GM12878 (cell line): Measurements from ENCODE around the gene KRT4. TPM values are rescaled to one million over a fixed set of nuclear protein-coding genes. Genes with fewer than 3 reads are reported as not detected.
"Not testable (repeated sequence)": the region's sequence is repeated elsewhere in the genome, so short reads cannot be mapped to it uniquely, and the experiment has no call there.

Source experiments
- ATAC-seq: fragments of 200-7000 bp; cut with Tn5 transposase; 3 replicates; pipeline ENCODE4 v1.9.1; 2020; ENCODE audit warnings: mild to moderate bottlenecking, moderate library complexity
- BruUV-seq: library from RNA; stranded (reverse); fragments of 400-500 nt; replicated peaks from 2 replicates; lab custom pipeline; 2021; lab: Mats Ljungman, UMichigan
- CTCF ChIA-PET: fragments of 300-600 bp; sonication (Branson Sonifier 250); formaldehyde crosslinking; extraction: SDS; loops from one replicate; lab custom pipeline; 2021; ENCODE audit warnings: inconsistent platforms; lab: Yijun Ruan, JAX
- POLR2A ChIA-PET: fragments of 350-600 bp; formaldehyde crosslinking; extraction: SDS; loops from one replicate; lab custom pipeline; 2021; ENCODE audit warnings: inconsistent platforms; lab: Charles Lee
- RAD21 ChIA-PET: fragments of 300-600 bp; sonication (Branson Sonifier 250); formaldehyde crosslinking; loops from one replicate; lab custom pipeline; 2023; ENCODE audit warnings: antibody characterized with exemption; ENCODE audit not compliant: unreplicated experiment; lab: Charles Lee
- SMC1A ChIA-PET: fragments of 300-600 bp; sonication (Branson Sonifier 250); formaldehyde crosslinking; loops from one replicate; lab custom pipeline; 2023; ENCODE audit not compliant: unreplicated experiment, uncharacterized antibody; lab: Charles Lee
- DNase-seq: peaks from one replicate; pipeline ENCODE4 v3.0.0-alpha.2; 2011; ENCODE audit warnings: low read depth, low spot score
- FAIRE-seq: peaks from 3 replicates; lab custom pipeline; 2011; peaks lifted over from hg19 to GRCh38; lab: Jason Lieb, UNC
- H2AFZ ChIP-seq: 2 replicates; pipeline ENCODE4 v1.6.0; 2011; ENCODE audit warnings: low read depth, low read length, control low read depth; ENCODE audit not compliant: control insufficient read depth
- H3K27ac ChIP-seq: 2 replicates; pipeline ENCODE4 v1.5.1; 2011; ENCODE audit warnings: control low read depth; ENCODE audit not compliant: control insufficient read depth, insufficient read depth
- H3K27me3 ChIP-seq, 2 experiments: replicated peaks in 1 of 2; 2 replicates each; pipeline versions ENCODE4 v1.6.0 to v1.6.1; 2011; ENCODE audit warnings: low read length in 1 of 2; ENCODE audit not compliant: control insufficient read depth in 2 of 2, insufficient read depth in 2 of 2
- H3K36me3 ChIP-seq, 2 experiments: 2 replicates each; pipeline ENCODE4 v1.5.1; 2011; ENCODE audit warnings: low read length in 1 of 2; ENCODE audit not compliant: control insufficient read depth in 2 of 2, insufficient read depth in 2 of 2
- H3K4me1 ChIP-seq: 2 replicates; pipeline ENCODE4 v1.6.1; 2011; ENCODE audit warnings: mild to moderate bottlenecking, low read length, moderate library complexity, mixed read lengths; ENCODE audit not compliant: control insufficient read depth, insufficient read depth
- H3K4me2 ChIP-seq: 2 replicates; pipeline ENCODE4 v1.6.0; 2011; ENCODE audit warnings: control low read depth; ENCODE audit not compliant: control insufficient read depth, insufficient read depth
- H3K4me3 ChIP-seq: fragments of 200-600 bp; sonication (generic); 2 replicates; pipeline ENCODE4 v1.5.1; 2016
- H3K79me2 ChIP-seq: 2 replicates; pipeline ENCODE4 v1.6.0; 2011; ENCODE audit warnings: low read length; ENCODE audit not compliant: control insufficient read depth, insufficient read depth
- H3K9ac ChIP-seq: 2 replicates; pipeline ENCODE4 v1.8.0; 2011; ENCODE audit warnings: low read length, control low read depth, mixed read lengths; ENCODE audit not compliant: control insufficient read depth, insufficient read depth
- H3K9me3 ChIP-seq: replicated peaks from 3 replicates; pipeline ENCODE4 v1.5.1; 2011; ENCODE audit warnings: mild to moderate bottlenecking, low read length; ENCODE audit not compliant: control insufficient read depth, insufficient read depth
- H4K20me1 ChIP-seq: 2 replicates; pipeline ENCODE4 v1.6.0; 2011; ENCODE audit not compliant: control insufficient read depth, insufficient read depth
- WRNIP1 ChIP-seq: IDR thresholded peaks from 2 replicates; pipeline ENCODE4 v1.6.1; 2011; ENCODE audit warnings: low read depth, low read length, improper control_type of control experiment, borderline replicate concordance
- YBX1 ChIP-seq: fragments of 450-650 bp; IDR thresholded peaks from 2 replicates; pipeline ENCODE4 v1.6.1; 2016; ENCODE audit warnings: antibody characterized with exemption
- ZNF384 ChIP-seq: IDR thresholded peaks from 2 replicates; pipeline ENCODE4 v1.6.1; 2012; ENCODE audit warnings: low read depth, mild to moderate bottlenecking, low read length, improper control_type of control experiment, borderline replicate concordance
- WGBS: methylation state at CpG from one replicate; pipeline ENCODE4 v1.1.6; 2016; ENCODE audit warnings: low lambda C conversion rate; ENCODE audit not compliant: insufficient replicate concordance, insufficient coverage; ENCODE audit errors: missing lambda C conversion rate; 5-methylcytosine and 5-hydroxymethylcytosine counted together
- in situ Hi-C: fragments of 300-500 bp; cut with MboI; formaldehyde crosslinking; loops from 9 replicates; pipeline ENCODE4 v1.14.3; 2018; ENCODE audit warnings: mixed read lengths
- intact Hi-C: fragments of 100-400 bp; cut with micrococcal nuclease; formaldehyde crosslinking; loops from one replicate; pipeline ENCODE4 v1.14.2; 2022; ENCODE audit not compliant: unreplicated experiment
- polyA plus RNA-seq, 11 experiments: library from polyadenylated mRNA; depleted of rRNA in 4 of 11; unstranded in 6 of 11; stranded (reverse) in 5 of 11; fragments of >200 nt; fragmentation: Nextera tagmentation in 4 of 11; fragmentation: Illumina TruSeq in 1 of 11; extraction: Ambion mirVana in 4 of 11; extraction: Trizol in 1 of 11; gene quantifications; 1 replicate in 1 of 11; 2 replicates in 10 of 11; pipeline versions ENCODE4 v1.2.1 to v1.2.3, GENCODE V29; 2011 to 2016; ENCODE audit warnings: inconsistent platforms in 2 of 11, missing spikeins in 2 of 11, low read depth in 1 of 11
- total RNA-seq, 4 experiments: library from RNA; depleted of rRNA in 3 of 4; stranded (reverse); fragments of >200 nt in 3 of 4; fragmentation: Illumina TruSeq in 1 of 4; extraction: Trizol in 1 of 4; gene quantifications; 2 replicates each; pipeline versions ENCODE4 v1.2.1 to v1.2.3, GENCODE V29; 2013 to 2021
- TF ChIP-seq, protein P1 (sequence below): IDR thresholded peaks from 2 replicates; pipeline ENCODE4 v1.6.1; 2012; ENCODE audit warnings: low read depth, low read length, improper control_type of control experiment

KRT4 gene
- total and polyA plus RNA-seq, 10 of the 15 experiments (the other 5 are each of a cell fraction or from before 2014, with no cell fraction given), result not detected

DNA sequence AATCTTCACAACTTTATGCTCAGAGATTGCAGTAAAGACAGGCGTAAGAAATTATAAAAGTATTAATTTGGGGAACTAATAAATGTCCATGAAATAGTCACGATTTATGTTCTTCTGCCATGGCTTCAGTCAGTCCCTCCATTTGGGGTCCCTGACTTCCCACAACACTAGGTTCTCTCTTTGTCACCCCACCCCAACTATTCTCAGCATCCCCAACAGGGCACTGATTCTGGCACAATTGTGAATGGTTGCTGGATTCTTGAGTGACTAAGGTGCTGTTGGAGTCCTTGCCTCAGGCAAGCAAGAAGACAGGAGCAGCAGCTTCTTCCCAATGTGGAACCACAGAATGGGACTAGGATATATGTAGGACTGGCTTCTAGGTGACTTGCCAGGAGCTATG is 52.1 kb downstream of the KRT4 start:
- no peak overlapping the region for H2AFZ ChIP-seq
- in situ Hi-C loops (no loop called here), intact Hi-C loops (no loop called here)
- ChIA-PET RAD21 (no interaction called here), CTCF (no interaction called here), SMC1A (no interaction called here), POLR2A (no interaction called here)
- H3K4me2 ChIP-seq, result no peak overlapping the region
- FAIRE-seq (no peak), ATAC-seq (no peak), DNase-seq (no peak)
- no peak overlapping the region for H3K4me3 ChIP-seq
- no peak for TF ChIP-seq ZNF384
- no peak for TF ChIP-seq WRNIP1
- TF ChIP-seq YBX1, result no peak
- TF ChIP-seq, protein P1, sequence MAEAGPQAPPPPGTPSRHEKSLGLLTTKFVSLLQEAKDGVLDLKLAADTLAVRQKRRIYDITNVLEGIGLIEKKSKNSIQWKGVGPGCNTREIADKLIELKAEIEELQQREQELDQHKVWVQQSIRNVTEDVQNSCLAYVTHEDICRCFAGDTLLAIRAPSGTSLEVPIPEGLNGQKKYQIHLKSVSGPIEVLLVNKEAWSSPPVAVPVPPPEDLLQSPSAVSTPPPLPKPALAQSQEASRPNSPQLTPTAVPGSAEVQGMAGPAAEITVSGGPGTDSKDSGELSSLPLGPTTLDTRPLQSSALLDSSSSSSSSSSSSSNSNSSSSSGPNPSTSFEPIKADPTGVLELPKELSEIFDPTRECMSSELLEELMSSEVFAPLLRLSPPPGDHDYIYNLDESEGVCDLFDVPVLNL, result no peak
- WGBS, result 56% methylated on average over 2 of the region's 2 CpGs
- no peaks in the 10 kb centered on the region; a peak in 1 of 4 replicates for H3K27me3 ChIP-seq
- no peaks in the 10 kb centered on the region; the same call in 2 of the 3 replicates for H3K9me3 ChIP-seq
- H3K4me1 ChIP-seq, result no peaks in the 10 kb centered on the region
- no peak overlapping the region for H3K27ac ChIP-seq
- H3K79me2 ChIP-seq, result no peaks in the 10 kb centered on the region
- BruUV-seq, result no TSS peak
- no peak overlapping the region for H3K9ac ChIP-seq
- no peaks in the 10 kb centered on the region for H3K36me3 ChIP-seq
- H4K20me1 ChIP-seq, result no peaks in the 10 kb centered on the region

DNA sequence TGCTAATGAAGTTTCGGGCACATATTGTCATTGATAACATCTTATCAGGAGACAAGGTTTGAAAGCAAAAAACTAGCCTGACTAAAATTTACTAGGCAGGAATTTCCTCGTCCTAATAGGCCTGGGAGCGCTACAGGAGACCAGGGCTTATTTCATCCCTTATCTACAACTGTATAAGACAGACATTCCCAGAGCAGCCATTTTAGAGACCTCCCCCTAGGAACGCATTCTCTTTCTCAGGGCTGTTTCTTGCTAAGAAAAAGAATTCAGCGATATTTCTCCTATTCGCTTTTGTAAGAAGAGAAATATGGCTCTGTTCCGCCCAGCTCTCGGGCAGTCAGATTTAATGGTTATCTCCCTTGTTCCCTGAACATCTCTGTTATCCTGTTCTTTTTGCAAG is 52.7 kb downstream of the KRT4 start:
- H3K4me1 ChIP-seq, H3K9ac ChIP-seq, H3K27me3 ChIP-seq, FAIRE-seq, H3K27ac ChIP-seq, SMC1A ChIA-PET, DNase-seq, H3K36me3 ChIP-seq, intact Hi-C loops, POLR2A ChIA-PET, ATAC-seq, in situ Hi-C loops, H4K20me1 ChIP-seq, H3K4me3 ChIP-seq, RAD21 ChIA-PET, CTCF ChIA-PET, H3K9me3 ChIP-seq, H3K4me2 ChIP-seq, H3K79me2 ChIP-seq, BruUV-seq, H2AFZ ChIP-seq: not testable (repeated sequence)
- 33% methylated on average over 8 of the region's 8 CpGs for WGBS
